CD4-positive, alpha-beta T cell treated with Interleukin-15 for 1 hour (primary cell): ENCODE results near the gene GSG1L.

Source experiments
- DNase-seq: peaks from one replicate; pipeline ENCODE4 v3.0.0-alpha.2; 2020

The GSG1L gene

GRCh38 chr16:27806388-27806787, 257.1 kb downstream of the GSG1L start:
- DNase-seq: no peak

DNA sequence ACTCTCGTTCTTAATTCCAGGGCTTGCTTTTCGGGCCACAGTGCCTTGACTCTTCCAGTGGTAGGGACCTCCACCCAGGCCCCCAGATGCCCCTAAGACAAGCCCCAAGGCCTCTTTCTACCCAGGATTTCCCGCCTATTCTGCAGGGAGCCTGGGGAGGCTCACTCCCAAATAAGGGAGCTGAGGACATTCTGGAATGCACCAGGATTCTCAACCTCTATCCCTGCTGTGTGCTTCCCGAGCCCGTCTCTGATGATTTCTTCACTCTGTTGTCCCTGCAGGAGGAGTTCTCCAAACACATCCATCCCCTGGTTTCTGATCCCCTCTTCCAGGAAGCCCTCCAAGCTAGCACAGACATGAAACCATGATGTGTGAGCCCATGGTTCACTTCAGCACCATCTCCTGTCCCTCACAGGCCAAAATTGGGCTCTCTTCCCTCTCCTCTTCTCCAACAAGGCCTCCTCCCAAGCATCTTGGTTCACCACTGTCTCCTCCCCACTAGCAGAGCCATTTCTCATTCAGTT, 257.6 kb downstream of the GSG1L start:
- DNase-seq: no peak

GRCh38 chr16:27803775-27804549, 259.6 kb downstream of the GSG1L start:
- no peak for DNase-seq

DNA sequence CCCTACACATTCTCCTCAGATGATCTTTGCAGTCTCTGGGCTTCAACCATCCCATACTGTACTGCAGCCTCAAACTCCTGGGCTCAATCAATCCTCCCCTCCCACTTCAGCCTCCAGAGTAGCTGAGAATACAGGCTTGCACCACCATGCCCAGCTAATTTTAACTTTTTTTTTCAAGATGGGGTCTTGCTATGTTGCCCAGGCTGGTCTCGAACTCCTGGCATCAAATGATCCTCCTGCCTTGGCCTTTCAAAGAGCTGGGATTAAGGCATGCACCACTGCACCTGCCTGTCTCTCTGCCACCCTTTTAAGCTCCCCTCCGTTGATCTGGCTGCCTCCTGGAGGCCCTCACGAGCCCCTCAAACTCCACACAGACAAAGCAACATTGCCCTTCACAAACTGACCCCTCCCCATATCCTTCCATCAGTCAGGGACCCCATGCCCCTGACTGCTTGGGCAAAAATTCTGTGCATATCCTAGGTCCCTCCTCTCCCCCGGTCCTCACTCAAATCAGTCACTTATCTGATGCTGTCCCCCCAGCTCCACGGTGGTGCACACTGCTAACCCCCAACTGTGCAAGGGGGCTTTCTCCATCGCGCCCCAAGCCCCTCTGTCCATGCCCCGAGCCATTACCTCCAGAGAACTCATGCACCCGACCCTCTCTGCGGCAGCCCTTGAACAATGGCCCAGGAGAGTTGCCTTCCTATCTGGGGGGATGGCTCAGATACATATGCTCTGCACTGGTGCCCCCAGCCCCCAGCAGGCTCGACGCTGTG, 260.7 kb downstream of the GSG1L start:
- no peak for DNase-seq

- DNase-seq: no peak
Observed at GRCh38 chr16:27801289-27801945, 262.1 kb downstream of the GSG1L start.

DNA sequence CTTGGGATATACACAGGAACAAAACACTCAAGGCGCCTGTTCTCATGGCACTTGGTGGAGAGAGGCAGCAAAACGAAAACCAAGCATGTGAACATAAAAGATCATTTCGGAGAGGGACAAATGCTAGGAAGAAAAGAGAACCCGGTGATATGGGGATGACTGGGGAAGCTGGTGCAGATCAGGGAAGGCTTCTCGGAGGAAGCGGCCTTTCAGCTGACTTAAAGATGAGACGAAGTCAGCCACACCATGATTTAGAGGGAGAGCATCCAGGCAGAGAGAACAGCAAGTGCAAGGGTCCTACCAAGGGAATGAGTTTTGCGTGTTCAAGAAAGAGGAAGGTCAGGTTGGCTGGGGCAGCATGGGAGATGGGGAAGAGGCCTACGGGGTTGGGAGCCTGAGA, 262.7 kb downstream of the GSG1L start:
- DNase-seq: no peak

- DNase-seq: no peak
Observed at GRCh38 chr16:27799896-27800295, 263.6 kb downstream of the GSG1L start.

DNA sequence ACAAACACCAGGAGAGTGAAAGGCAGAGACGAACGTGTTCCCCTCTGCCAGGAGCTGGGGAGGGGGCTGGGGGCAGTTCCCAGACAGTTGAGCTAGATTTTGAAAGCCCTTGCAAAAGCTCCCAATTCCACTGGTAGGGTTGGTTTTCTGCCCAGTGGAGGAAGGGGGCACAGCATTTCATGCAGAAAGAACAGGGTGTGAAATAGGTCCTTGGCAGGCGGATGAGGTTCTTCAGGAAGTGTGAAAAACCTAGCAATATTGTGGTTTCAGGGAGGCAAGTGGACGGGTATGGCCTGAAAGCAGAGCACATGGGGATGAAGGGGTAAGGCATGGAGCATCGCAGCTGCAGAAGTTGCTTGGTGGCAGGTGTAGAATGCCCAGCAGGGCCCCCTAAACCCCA, 265.3 kb downstream of the GSG1L start:
- no peak for DNase-seq

- no peak for DNase-seq
Observed at GRCh38 chr16:27795992-27796614, 267.4 kb downstream of the GSG1L start.

DNA sequence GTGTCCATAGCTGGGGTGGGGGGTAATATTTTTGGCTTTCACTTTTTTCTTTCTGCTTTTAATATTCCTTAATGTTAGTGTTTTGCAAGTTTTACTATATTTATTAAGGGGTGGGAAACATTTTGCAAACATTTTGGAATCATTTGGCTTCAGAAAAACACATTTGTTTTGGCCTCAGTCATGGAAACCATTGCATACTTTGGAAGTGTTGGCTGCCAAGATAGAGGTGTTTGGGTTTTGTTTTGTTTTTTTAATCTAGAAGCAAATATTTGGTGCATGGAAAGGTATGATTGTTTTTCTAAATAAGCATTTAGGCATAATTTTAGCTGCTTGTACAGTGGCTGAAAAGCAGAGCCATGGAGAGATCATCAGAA, 270.3 kb downstream of the GSG1L start:
- DNase-seq: no peak

- no peak for DNase-seq
Observed at GRCh38 chr16:27792486-27793248, 270.8 kb downstream of the GSG1L start.

DNA sequence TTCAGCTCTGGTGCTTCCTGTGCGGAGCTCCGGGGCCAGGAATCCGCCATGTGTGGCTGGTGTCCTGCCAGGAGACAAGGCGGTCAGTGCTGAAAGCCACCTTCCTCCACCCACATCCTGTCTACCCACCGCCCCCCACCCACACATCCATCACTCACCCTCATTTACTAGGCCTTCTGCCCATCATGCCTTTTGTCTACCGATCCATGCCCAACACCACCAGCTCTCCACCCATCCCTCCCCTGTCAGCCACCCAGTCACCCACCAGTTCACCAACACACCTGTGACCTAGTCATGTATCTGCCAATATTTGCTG, 272.2 kb downstream of the GSG1L start:
- no peak for DNase-seq

- DNase-seq: no peak
Observed at GRCh38 chr16:27790546-27791403, 272.7 kb downstream of the GSG1L start.

GRCh38 chr16:27789595-27790241, 273.8 kb downstream of the GSG1L start:
- DNase-seq: no peak

GRCh38 chr16:27789150-27789549, 274.4 kb downstream of the GSG1L start:
- no peak for DNase-seq

- DNase-seq: no peak
Observed at GRCh38 chr16:27787665-27788064, 275.8 kb downstream of the GSG1L start.

DNA sequence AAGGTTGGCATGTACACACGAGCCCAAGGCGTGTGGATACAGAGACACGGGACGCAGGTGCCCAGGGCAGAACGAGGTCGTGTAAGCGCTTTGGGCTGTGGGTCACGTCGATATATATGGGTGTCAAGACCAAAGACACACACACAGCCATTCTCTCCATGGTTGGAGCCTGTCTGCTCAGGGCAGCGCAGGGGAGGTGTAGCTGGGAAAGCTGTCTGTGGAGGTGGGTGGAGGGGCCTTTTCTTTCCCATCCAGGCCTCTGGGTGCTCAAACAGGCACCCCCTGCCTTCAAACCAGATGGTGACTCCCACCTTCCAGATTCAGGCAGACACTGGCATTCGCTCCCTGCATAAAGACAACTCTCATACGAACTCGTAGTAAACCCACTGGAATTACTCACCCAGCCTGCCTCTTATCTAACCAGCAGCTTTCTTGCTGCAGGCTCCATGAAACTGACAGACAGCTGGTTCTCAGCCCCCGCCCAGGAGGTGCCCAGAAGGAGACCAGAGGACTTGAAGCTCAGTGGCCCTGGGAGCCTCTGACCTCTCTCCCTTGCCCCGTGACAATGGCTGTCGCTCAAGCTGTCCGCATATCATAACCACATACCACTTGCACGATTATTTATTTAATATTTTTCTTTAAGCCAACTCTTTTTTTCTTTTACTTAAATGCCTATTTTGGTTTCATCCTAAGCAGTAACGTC, 276.4 kb downstream of the GSG1L start:
- no peak for DNase-seq

GRCh38 chr16:27786221-27786922, 277.1 kb downstream of the GSG1L start:
- no peak for DNase-seq

DNA sequence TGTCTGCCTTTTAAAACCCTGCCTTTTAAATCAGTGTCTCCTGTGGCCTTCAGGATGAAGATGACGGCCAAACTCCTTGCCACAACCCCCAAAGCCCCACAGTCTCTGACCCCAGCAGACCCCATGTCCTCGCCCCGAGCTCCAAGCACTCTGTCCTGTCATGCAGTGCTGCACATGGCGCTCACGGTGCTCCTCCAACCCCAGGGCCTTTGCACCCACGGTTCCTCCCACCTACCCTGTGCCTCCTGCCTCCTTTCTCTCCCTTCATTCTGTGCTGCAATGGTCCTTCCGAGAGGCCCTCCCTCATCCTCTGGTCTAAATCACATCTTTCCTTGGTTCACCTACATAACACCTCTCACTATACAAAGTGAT, 278.2 kb downstream of the GSG1L start:
- DNase-seq: no peak
